Measurements from ENCODE around the gene TYW5.

GRCh38 chr2:199988151-199988550 is 32.9 kb upstream of the TYW5 start:
- TF ChIP-seq, protein P1, sequence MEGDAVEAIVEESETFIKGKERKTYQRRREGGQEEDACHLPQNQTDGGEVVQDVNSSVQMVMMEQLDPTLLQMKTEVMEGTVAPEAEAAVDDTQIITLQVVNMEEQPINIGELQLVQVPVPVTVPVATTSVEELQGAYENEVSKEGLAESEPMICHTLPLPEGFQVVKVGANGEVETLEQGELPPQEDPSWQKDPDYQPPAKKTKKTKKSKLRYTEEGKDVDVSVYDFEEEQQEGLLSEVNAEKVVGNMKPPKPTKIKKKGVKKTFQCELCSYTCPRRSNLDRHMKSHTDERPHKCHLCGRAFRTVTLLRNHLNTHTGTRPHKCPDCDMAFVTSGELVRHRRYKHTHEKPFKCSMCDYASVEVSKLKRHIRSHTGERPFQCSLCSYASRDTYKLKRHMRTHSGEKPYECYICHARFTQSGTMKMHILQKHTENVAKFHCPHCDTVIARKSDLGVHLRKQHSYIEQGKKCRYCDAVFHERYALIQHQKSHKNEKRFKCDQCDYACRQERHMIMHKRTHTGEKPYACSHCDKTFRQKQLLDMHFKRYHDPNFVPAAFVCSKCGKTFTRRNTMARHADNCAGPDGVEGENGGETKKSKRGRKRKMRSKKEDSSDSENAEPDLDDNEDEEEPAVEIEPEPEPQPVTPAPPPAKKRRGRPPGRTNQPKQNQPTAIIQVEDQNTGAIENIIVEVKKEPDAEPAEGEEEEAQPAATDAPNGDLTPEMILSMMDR (IDR thresholded peaks at IDR 0.05; ENCODE audit: insufficient read depth, low read length), result no peak
- TF ChIP-seq POLR2AphosphoS5 (IDR thresholded peaks at IDR 0.05; ENCODE audit: low read depth) (no peak), GABPA (IDR thresholded peaks at IDR 0.05; ENCODE audit: low read depth) (no peak), REST (IDR thresholded peaks at IDR 0.05; ENCODE audit: insufficient replicate concordance, low read depth) (no peak)
